ENCODE data around the gene USP5.

DNA sequence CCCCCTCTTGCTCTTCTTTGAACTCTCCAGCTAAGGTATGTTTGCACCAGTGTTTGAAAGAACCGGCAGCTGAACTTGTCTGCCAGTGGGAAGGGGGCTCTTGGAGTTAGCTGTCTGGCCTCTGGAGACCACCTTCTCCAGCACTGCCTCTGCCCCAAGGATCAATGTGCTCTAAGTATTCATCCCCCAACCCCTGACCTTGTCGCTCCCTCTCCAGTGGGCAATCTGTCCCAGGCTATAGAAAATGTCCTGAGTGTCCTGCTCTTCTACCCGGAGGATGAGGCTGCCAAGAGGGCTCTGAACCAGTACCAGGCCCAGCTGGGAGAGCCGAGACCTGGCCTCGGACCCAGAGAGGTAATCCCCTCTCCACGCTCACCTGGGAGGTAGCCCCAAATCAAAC, 21.0 kb upstream of the USP5 start:
- TF ChIP-seq, protein P1, sequence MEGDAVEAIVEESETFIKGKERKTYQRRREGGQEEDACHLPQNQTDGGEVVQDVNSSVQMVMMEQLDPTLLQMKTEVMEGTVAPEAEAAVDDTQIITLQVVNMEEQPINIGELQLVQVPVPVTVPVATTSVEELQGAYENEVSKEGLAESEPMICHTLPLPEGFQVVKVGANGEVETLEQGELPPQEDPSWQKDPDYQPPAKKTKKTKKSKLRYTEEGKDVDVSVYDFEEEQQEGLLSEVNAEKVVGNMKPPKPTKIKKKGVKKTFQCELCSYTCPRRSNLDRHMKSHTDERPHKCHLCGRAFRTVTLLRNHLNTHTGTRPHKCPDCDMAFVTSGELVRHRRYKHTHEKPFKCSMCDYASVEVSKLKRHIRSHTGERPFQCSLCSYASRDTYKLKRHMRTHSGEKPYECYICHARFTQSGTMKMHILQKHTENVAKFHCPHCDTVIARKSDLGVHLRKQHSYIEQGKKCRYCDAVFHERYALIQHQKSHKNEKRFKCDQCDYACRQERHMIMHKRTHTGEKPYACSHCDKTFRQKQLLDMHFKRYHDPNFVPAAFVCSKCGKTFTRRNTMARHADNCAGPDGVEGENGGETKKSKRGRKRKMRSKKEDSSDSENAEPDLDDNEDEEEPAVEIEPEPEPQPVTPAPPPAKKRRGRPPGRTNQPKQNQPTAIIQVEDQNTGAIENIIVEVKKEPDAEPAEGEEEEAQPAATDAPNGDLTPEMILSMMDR (IDR thresholded peaks at IDR 0.05; ENCODE audit: insufficient read depth, low read depth, low read length), result no peak
- TF ChIP-seq EZH2 (IDR thresholded peaks at IDR 0.05; ENCODE audit: insufficient read depth, low read length), result no peak

Measured in astrocyte (in vitro differentiated cells and primary cell).